H1 (cell line): ENCODE measurements around the gene ADD1. TPM values are rescaled to one million over a fixed set of nuclear protein-coding genes. Genes with fewer than 3 reads are reported as not detected.

Experiments used
- CTCF ChIA-PET: fragments of 300-600 bp; sonication (Branson Sonifier 250); formaldehyde crosslinking; loops from one replicate; lab custom pipeline; 2021; ENCODE audit not compliant: partially characterized antibody; lab: Charles Lee
- POLR2A ChIA-PET: fragments of 300-600 bp; sonication (Branson Sonifier 250); formaldehyde crosslinking; loops from one replicate; lab custom pipeline; 2021; ENCODE audit warnings: inconsistent platforms; ENCODE audit not compliant: partially characterized antibody; lab: Charles Lee
- DNase-seq, 2 experiments: peaks; one replicate each; pipeline versions ENCODE4 v3.0.0 to v3.0.0-alpha.2; 2010 to 2022; ENCODE audit warnings: low spot score in 2 of 2, low read depth in 1 of 2, mixed read lengths in 1 of 2
- FAIRE-seq: peaks from 2 replicates; lab custom pipeline; 2011; peaks lifted over from hg19 to GRCh38; lab: Jason Lieb, UNC
- H2AFZ ChIP-seq: 2 replicates; pipeline ENCODE4 v1.8.1; 2012; ENCODE audit warnings: low read length, inconsistent platforms
- H2AK5ac ChIP-seq: 2 replicates; pipeline ENCODE4 v1.6.1; 2013; ENCODE audit warnings: low read depth, low read length
- H2BK120ac ChIP-seq: replicated peaks from 2 replicates; pipeline ENCODE3; 2013; ENCODE audit warnings: low read depth, low read length, inconsistent platforms
- H2BK12ac ChIP-seq: 2 replicates; pipeline ENCODE4 v1.6.1; 2013; ENCODE audit warnings: low read depth, low read length
- H2BK15ac ChIP-seq: 2 replicates; pipeline ENCODE4 v1.6.1; 2013; ENCODE audit warnings: low read length
- H2BK20ac ChIP-seq: 2 replicates; pipeline ENCODE4 v1.6.1; 2013; ENCODE audit warnings: low read length
- H2BK5ac ChIP-seq: 2 replicates; pipeline ENCODE4 v1.6.1; 2013; ENCODE audit warnings: low read depth, low read length
- H3K14ac ChIP-seq: 2 replicates; pipeline ENCODE4 v1.6.1; 2013; ENCODE audit warnings: inconsistent platforms; ENCODE audit not compliant: insufficient read length
- H3K18ac ChIP-seq: 2 replicates; pipeline ENCODE4 v1.6.1; 2013; ENCODE audit warnings: low read length; ENCODE audit errors: extremely low read depth
- H3K23ac ChIP-seq: 2 replicates; pipeline ENCODE4 v1.6.1; 2013; ENCODE audit warnings: inconsistent platforms; ENCODE audit not compliant: insufficient read length
- H3K23me2 ChIP-seq: 2 replicates; pipeline ENCODE4 v1.6.1; 2013; ENCODE audit warnings: low read depth, low read length
- H3K27ac ChIP-seq: 2 replicates; pipeline ENCODE4 v1.6.1; 2011; ENCODE audit warnings: low read depth, low read length, inconsistent platforms
- H3K27me3 ChIP-seq, 4 experiments: replicated peaks in 1 of 4; 1 replicate in 1 of 4; 2 replicates in 3 of 4; pipeline versions ENCODE4 v1.6.1 to v1.8.1; 2011 to 2013; ENCODE audit warnings: low read length in 3 of 4, mild to moderate bottlenecking in 3 of 4, inconsistent platforms in 2 of 4, mixed read lengths in 2 of 4, moderate library complexity in 1 of 4; ENCODE audit not compliant: control insufficient read depth in 3 of 4, insufficient read depth in 3 of 4; ENCODE audit errors: extremely low read depth in 1 of 4
- H3K36me3 ChIP-seq, 4 experiments: 2 replicates each; pipeline versions ENCODE4 v1.6.1 to v1.8.1; 2011 to 2013; ENCODE audit warnings: mild to moderate bottlenecking in 4 of 4, low read length in 3 of 4, moderate library complexity in 2 of 4, control low read depth in 1 of 4, inconsistent platforms in 1 of 4; ENCODE audit not compliant: insufficient read depth in 4 of 4, control insufficient read depth in 2 of 4
- H3K4ac ChIP-seq: replicated peaks from 2 replicates; pipeline ENCODE3; 2013; ENCODE audit warnings: low read length, low read depth, mixed read lengths, inconsistent platforms; ENCODE audit not compliant: insufficient read length
- H3K4me1 ChIP-seq, 4 experiments: replicated peaks in 1 of 4; 1 replicate in 1 of 4; 2 replicates in 3 of 4; pipeline versions ENCODE4 v1.6.1 to v1.8.1; 2011 to 2013; ENCODE audit warnings: low read length in 3 of 4, inconsistent platforms in 2 of 4, mixed read lengths in 1 of 4; ENCODE audit not compliant: insufficient read depth in 4 of 4, control insufficient read depth in 3 of 4
- H3K4me2 ChIP-seq, 2 experiments: 2 replicates each; pipeline versions ENCODE4 v1.6.1 to v1.8.1; 2011 to 2013; ENCODE audit warnings: low read depth in 2 of 2, low read length in 2 of 2, control low read depth in 1 of 2, inconsistent platforms in 1 of 2, mild to moderate bottlenecking in 1 of 2; ENCODE audit not compliant: insufficient read depth in 1 of 2
- H3K4me3 ChIP-seq, 4 experiments: fragments of 200-600, 300-600 bp in 1 of 4; sonication (generic), shearing (Covaris generic), sonication (Bioruptor Twin) in 1 of 4; 2 replicates each; pipeline versions ENCODE4 v1.5.1 to v1.8.1; 2011 to 2016; ENCODE audit warnings: low read length in 4 of 4, low read depth in 3 of 4, control low read depth in 2 of 4, inconsistent platforms in 2 of 4, mild to moderate bottlenecking in 2 of 4, mixed read lengths in 1 of 4, moderate library complexity in 1 of 4; ENCODE audit not compliant: insufficient read depth in 2 of 4; ENCODE audit errors: extremely low read depth in 1 of 4
- H3K56ac ChIP-seq: replicated peaks from 2 replicates; pipeline ENCODE3; 2013; ENCODE audit warnings: low read depth, mild to moderate bottlenecking, mixed read lengths, low read length, inconsistent platforms; ENCODE audit not compliant: insufficient read length
- H3K79me1 ChIP-seq: 2 replicates; pipeline ENCODE4 v1.6.1; 2013; ENCODE audit warnings: low read depth, low read length, control low read depth
- H3K79me2 ChIP-seq, 2 experiments: 2 replicates each; pipeline versions ENCODE4 v1.6.1 to v1.8.1; 2012 to 2013; ENCODE audit warnings: low read length in 2 of 2, mild to moderate bottlenecking in 2 of 2, inconsistent platforms in 1 of 2; ENCODE audit not compliant: insufficient read depth in 2 of 2, control insufficient read depth in 1 of 2
- H3K9ac ChIP-seq, 4 experiments: replicated peaks in 1 of 4; 1 replicate in 1 of 4; 2 replicates in 3 of 4; pipeline versions ENCODE4 v1.6.1 to v1.8.1; 2011 to 2013; ENCODE audit warnings: low read depth in 3 of 4, low read length in 3 of 4, control low read depth in 2 of 4, mild to moderate bottlenecking in 2 of 4, moderate library complexity in 2 of 4, inconsistent platforms in 1 of 4; ENCODE audit errors: extremely low read depth in 1 of 4
- H3K9me3 ChIP-seq, 2 experiments: 2 replicates each; pipeline versions ENCODE4 v1.6.1 to v1.8.1; 2012 to 2013; ENCODE audit warnings: mild to moderate bottlenecking in 2 of 2, moderate library complexity in 2 of 2, control low read depth in 1 of 2, inconsistent platforms in 1 of 2, low read depth in 1 of 2, low read length in 1 of 2, mixed read lengths in 1 of 2; ENCODE audit not compliant: insufficient read depth in 2 of 2
- H4K20me1 ChIP-seq, 2 experiments: replicated peaks in 1 of 2; 2 replicates each; pipeline versions ENCODE3 to v1.8.1; 2011 to 2013; ENCODE audit warnings: inconsistent platforms in 2 of 2, low read length in 2 of 2, mild to moderate bottlenecking in 1 of 2; ENCODE audit not compliant: insufficient read depth in 2 of 2, control insufficient read depth in 1 of 2
- H4K5ac ChIP-seq: 2 replicates; pipeline ENCODE4 v1.6.1; 2013; ENCODE audit warnings: low read length, low read depth, mixed read lengths, inconsistent platforms; ENCODE audit not compliant: insufficient read length
- H4K8ac ChIP-seq: 2 replicates; pipeline ENCODE4 v1.8.0; 2013; ENCODE audit warnings: mild to moderate bottlenecking, moderate library complexity, low read length, inconsistent platforms; ENCODE audit not compliant: insufficient read depth; ENCODE audit errors: extremely low read depth
- H4K91ac ChIP-seq: replicated peaks from 2 replicates; pipeline ENCODE3; 2013; ENCODE audit warnings: low read length, mixed read lengths, inconsistent platforms; ENCODE audit not compliant: insufficient read length
- EZH2 ChIP-seq: fragments of 200-600 bp; sonication (generic); IDR thresholded peaks from 2 replicates; pipeline ENCODE4 v1.7.1; 2012; ENCODE audit warnings: low read depth, mild to moderate bottlenecking, moderate library complexity, low read length, inconsistent platforms; ENCODE audit not compliant: severe bottlenecking
- GTF2F1 ChIP-seq: IDR thresholded peaks from 2 replicates; pipeline ENCODE4 v1.6.1; 2012; ENCODE audit warnings: low read depth, low read length, improper control_type of control experiment, borderline replicate concordance
- HDAC6 ChIP-seq: IDR thresholded peaks from one replicate; pipeline ENCODE4 v1.7.1; 2012; ENCODE audit warnings: low read depth, mild to moderate bottlenecking, inconsistent platforms, low read length, moderate library complexity
- JUN ChIP-seq: IDR thresholded peaks from 2 replicates; pipeline ENCODE4 v1.6.1; 2011; ENCODE audit warnings: low read depth, mild to moderate bottlenecking, improper control_type of control experiment, low read length
- PHF8 ChIP-seq: fragments of 200-600 bp; sonication (generic); conservative IDR thresholded peaks from 2 replicates; pipeline ENCODE4 v1.7.1; 2012; ENCODE audit warnings: low read depth, mild to moderate bottlenecking, inconsistent platforms, low read length, moderate library complexity
- SAP30 ChIP-seq: fragments of 300-600 bp; sonication (generic); IDR thresholded peaks from 2 replicates; pipeline ENCODE4 v1.7.1; 2012; ENCODE audit warnings: low read length, moderate library complexity, mild to moderate bottlenecking, inconsistent platforms; ENCODE audit not compliant: insufficient read depth, insufficient replicate concordance
- SIRT6 ChIP-seq: IDR thresholded peaks from one replicate; pipeline ENCODE4 v1.7.1; 2012; ENCODE audit warnings: low read length, inconsistent platforms
- SUZ12 ChIP-seq: fragments of 200-600 bp; sonication (generic); IDR thresholded peaks from 2 replicates; pipeline ENCODE4 v1.6.1; 2012; ENCODE audit warnings: mild to moderate bottlenecking, inconsistent platforms, low read length, moderate library complexity, mixed read lengths
- WGBS, 2 experiments: shearing (Covaris generic) in 1 of 2; methylation state at CpG; one replicate each; pipeline versions ENCODE4 v1.1.6 to v1.1.7; 2013 to 2015; ENCODE audit warnings: low lambda C conversion rate in 2 of 2, mixed read lengths in 2 of 2, inconsistent platforms in 1 of 2, low coverage in 1 of 2, missing lambda C conversion rate in 1 of 2; ENCODE audit not compliant: insufficient replicate concordance in 2 of 2, insufficient coverage in 1 of 2, insufficient read length in 1 of 2; ENCODE audit errors: extremely low coverage in 1 of 2, missing lambda C conversion rate in 1 of 2; 5-methylcytosine and 5-hydroxymethylcytosine counted together
- polyA plus RNA-seq, 7 experiments: library from polyadenylated mRNA; depleted of rRNA in 3 of 7; stranded (reverse) in 5 of 7; unstranded in 2 of 7; fragments of >200 nt in 5 of 7; fragments of 200-250 nt in 2 of 7; gene quantifications; 1 replicate in 5 of 7; 2 replicates in 1 of 7; 4 replicates in 1 of 7; pipeline versions ENCODE4 v1.2.1 to v1.2.3, GENCODE V29; 2011 to 2013; ENCODE audit warnings: missing spikeins in 2 of 7, mixed read lengths in 2 of 7
- total RNA-seq: library from RNA; stranded (reverse); fragmentation: NEBNext Ultra II Directional; extraction: Animal tissue kit (Norgen Biotek cat#: 25700); gene quantifications from 2 replicates; pipeline ENCODE4 v1.2.1, GENCODE V29; 2021
- TF ChIP-seq, protein P1 (sequence below): IDR thresholded peaks from 2 replicates; pipeline ENCODE4 v1.6.1; 2011; ENCODE audit warnings: low read length, improper control_type of control experiment

The ADD1 gene
- total and polyA plus RNA-seq, 2 of the 8 experiments (the other 6 are each of a cell fraction or from before 2014, with no cell fraction given), result 113 to 143 TPM

DNA sequence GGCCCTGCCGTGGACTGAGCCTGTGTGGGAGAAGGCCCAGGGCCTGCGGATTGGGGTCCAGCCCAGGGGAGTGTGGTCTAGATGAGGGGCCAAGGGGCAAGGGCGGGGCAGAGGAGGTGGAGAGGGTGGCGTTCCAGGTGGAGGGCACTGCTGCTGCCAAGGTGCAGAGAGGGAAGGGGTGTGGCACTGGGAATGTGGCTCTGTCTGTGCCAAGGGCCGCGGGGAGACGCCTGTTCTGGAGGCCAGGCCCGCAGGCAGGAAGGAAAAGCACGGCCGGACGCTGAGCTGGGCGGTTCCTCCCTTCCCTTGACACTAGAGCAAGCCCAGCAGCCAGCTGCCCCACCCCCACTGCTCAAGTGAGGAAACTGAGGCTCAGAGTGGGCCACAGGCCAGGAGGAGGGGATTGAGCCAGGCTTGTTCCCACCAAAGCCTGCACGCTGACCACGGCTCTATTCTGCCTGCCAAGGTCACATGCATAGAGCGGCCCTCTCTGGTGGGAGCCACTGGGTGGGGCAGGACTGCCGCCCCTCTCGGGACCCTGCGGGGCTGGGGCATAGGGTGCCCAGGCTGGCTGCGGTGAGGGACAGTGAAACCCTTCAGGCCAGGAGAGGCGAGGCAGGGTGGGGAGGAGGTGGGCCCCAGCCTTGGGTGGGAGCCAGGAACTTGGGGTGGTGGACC, 37.8 kb upstream of the ADD1 start:
- H3K36me3 ChIP-seq, result no peaks in the 10 kb centered on the region

More for the DNA sequence above, 37.8 kb upstream of the ADD1 start:
- no peaks in the 10 kb centered on the region for H3K79me2 ChIP-seq
- 91% methylated on average over 9 of the region's 20 CpGs; no CpG with 5 or more reads in 1 of the 2 experiments for WGBS, 2 experiments
- no peak overlapping the region for H3K56ac ChIP-seq
- no peak overlapping the region for H3K4ac ChIP-seq
- peak overlapping the region; percentile 85 for H4K91ac ChIP-seq
- H2BK20ac ChIP-seq, result no peak overlapping the region
- no peak for TF ChIP-seq SUZ12
- TF ChIP-seq SAP30, result no peak
- no peak for TF ChIP-seq JUN
- no peak for TF ChIP-seq EZH2
- TF ChIP-seq HDAC6, result no peak
- TF ChIP-seq GTF2F1, result no peak
- TF ChIP-seq SIRT6, result no peak
- no peak for TF ChIP-seq PHF8
- TF ChIP-seq, protein P1, sequence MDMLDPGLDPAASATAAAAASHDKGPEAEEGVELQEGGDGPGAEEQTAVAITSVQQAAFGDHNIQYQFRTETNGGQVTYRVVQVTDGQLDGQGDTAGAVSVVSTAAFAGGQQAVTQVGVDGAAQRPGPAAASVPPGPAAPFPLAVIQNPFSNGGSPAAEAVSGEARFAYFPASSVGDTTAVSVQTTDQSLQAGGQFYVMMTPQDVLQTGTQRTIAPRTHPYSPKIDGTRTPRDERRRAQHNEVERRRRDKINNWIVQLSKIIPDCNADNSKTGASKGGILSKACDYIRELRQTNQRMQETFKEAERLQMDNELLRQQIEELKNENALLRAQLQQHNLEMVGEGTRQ, result no peak
- no peak overlapping the region for H2AK5ac ChIP-seq
- H3K23me2 ChIP-seq, result no peaks in the 10 kb centered on the region
- H3K4me3 ChIP-seq, result no peak overlapping the region
- H3K18ac ChIP-seq, result no peak overlapping the region; the same call in 1 of the 2 replicates
- ChIA-PET CTCF (interaction anchor here (0.7 kb wide), 1 partner anchor 9 kb away, joined by 3 read pairs; no protein-coding TSS in a partner anchor), POLR2A (interaction anchor here (1.5 to 1.7 kb wide), 2 partner anchors 12 to 43 kb away, joined by 4 to 6 read pairs; no protein-coding TSS in a partner anchor)
- no peak for DNase-seq
- no peaks in the 10 kb centered on the region for H3K79me1 ChIP-seq
- H4K5ac ChIP-seq, result no peak overlapping the region
- no peak overlapping the region for H3K9ac ChIP-seq
- H2BK12ac ChIP-seq, result no peak overlapping the region
- H2BK120ac ChIP-seq, result no peak overlapping the region
- H2AFZ ChIP-seq, result no peak overlapping the region
- peaks cover 0 to 3% of the 10 kb centered on the region in 2 experiments for H4K20me1 ChIP-seq
- H3K23ac ChIP-seq, result no peak overlapping the region
- no peak for FAIRE-seq
- H3K9me3 ChIP-seq, result no peaks in the 10 kb centered on the region
- no peak overlapping the region for H3K14ac ChIP-seq
- no peak overlapping the region for H2BK15ac ChIP-seq
- H3K27ac ChIP-seq, result no peak overlapping the region
- no peak overlapping the region for H4K8ac ChIP-seq
- H3K4me2 ChIP-seq, result no peak overlapping the region
- no peak overlapping the region for H2BK5ac ChIP-seq
- H3K4me1 ChIP-seq, result peaks cover 0 to 14% (median 6%) of the 10 kb centered on the region in 4 experiments; a peak in 5 of 7 replicates
- H3K27me3 ChIP-seq, result no peaks in the 10 kb centered on the region
